Thoracic aorta (tissue), 2 donors: ENCODE measurements around the gene OPN1SW. TPM values are rescaled to one million over a fixed set of nuclear protein-coding genes. Genes with fewer than 3 reads are reported as not detected.

Experiments
- ATAC-seq: fragments of 150-250 bp; one replicate; pipeline ENCODE4 v1.8.0; 2017; ENCODE audit warnings: low read depth; ENCODE audit not compliant: insufficient number of reproducible peaks, low FRiP score
- DNase-seq: peaks from one replicate; pipeline ENCODE4 v3.0.0-alpha.2; 2020; ENCODE audit warnings: low spot score
- H3K27ac ChIP-seq, 2 donors: fragments of 200-600 bp; sonication (generic); 1 replicate in 1 of 2; 2 replicates in 1 of 2; pipeline ENCODE4 v1.5.1; 2016; ENCODE audit warnings: mild to moderate bottlenecking in 2 of 2, moderate library complexity in 2 of 2
- H3K27me3 ChIP-seq: fragments of 200-600 bp; sonication (generic); replicated peaks from 2 replicates; pipeline ENCODE4 v1.6.0; 2016; ENCODE audit warnings: mild to moderate bottlenecking; ENCODE audit not compliant: insufficient read depth
- H3K36me3 ChIP-seq: fragments of 200-600 bp; sonication (generic); one replicate; pipeline ENCODE4 v1.5.1; 2016
- H3K4me1 ChIP-seq, 2 donors: fragments of 200-600 bp; sonication (generic); 1 replicate in 1 of 2; 2 replicates in 1 of 2; pipeline versions ENCODE4 v1.5.1 to v1.6.0; 2016; ENCODE audit warnings: low read depth in 2 of 2, mild to moderate bottlenecking in 1 of 2; ENCODE audit not compliant: control insufficient read depth in 1 of 2
- H3K4me3 ChIP-seq: fragments of 200-600 bp; sonication (generic); 2 replicates; pipeline ENCODE4 v1.5.1; 2016; ENCODE audit warnings: mild to moderate bottlenecking
- H3K9me3 ChIP-seq: fragments of 200-600 bp; sonication (generic); 2 replicates; pipeline ENCODE4 v1.5.1; 2016
- CTCF ChIP-seq: fragments of 200-600 bp; sonication (generic); IDR thresholded peaks from one replicate; pipeline ENCODE4 v1.5.1; 2019; ENCODE audit warnings: antibody characterized with exemption
- total RNA-seq, 2 donors: library from RNA; depleted of rRNA; stranded (reverse); fragments of >200 nt; gene quantifications; one replicate each; pipeline versions ENCODE4 v1.1.0 to v1.2.3, GENCODE V29; 2016

OPN1SW gene
- total RNA-seq, 2 donors from 2014 or later, result not detected

GRCh38 chr7:128807191-128807590, 31.6 kb upstream of the OPN1SW start:
- Histone ChIP-seq H3K36me3 (peaks cover 12% of the 10 kb centered on the region), H3K9me3 (no peaks in the 10 kb centered on the region), H3K4me3 (no peak overlapping the region), H3K4me1 (peaks cover 0 to 7% of the 10 kb centered on the region in 2 donors), H3K27ac (no peak overlapping the region), H3K27me3 (no peaks in the 10 kb centered on the region)
- ATAC-seq (no peak), DNase-seq (no peak)
- no peak for TF ChIP-seq CTCF

GRCh38 chr7:128805225-128805624, 29.6 kb upstream of the OPN1SW start:
- peaks cover 0 to 8% of the 10 kb centered on the region in 2 donors for H3K4me1 ChIP-seq
- ATAC-seq (no peak), DNase-seq (no peak)
- no peaks in the 10 kb centered on the region for H3K9me3 ChIP-seq
- no peaks in the 10 kb centered on the region for H3K27me3 ChIP-seq
- H3K27ac ChIP-seq, result no peak overlapping the region
- H3K4me3 ChIP-seq, result no peak overlapping the region
- no peak for TF ChIP-seq CTCF
- peaks cover 10% of the 10 kb centered on the region for H3K36me3 ChIP-seq

GRCh38 chr7:128804484-128804883, 28.9 kb upstream of the OPN1SW start:
- no peak for DNase-seq
- Histone ChIP-seq H3K27ac (no peak overlapping the region), H3K4me1 (peaks cover 0 to 8% of the 10 kb centered on the region in 2 donors), H3K9me3 (no peaks in the 10 kb centered on the region), H3K27me3 (no peaks in the 10 kb centered on the region), H3K4me3 (no peak overlapping the region), H3K36me3 (peaks cover 7% of the 10 kb centered on the region)
- ATAC-seq, result no peak
- no peak for TF ChIP-seq CTCF

GRCh38 chr7:128801667-128802418, 26.2 kb upstream of the OPN1SW start:
- TF ChIP-seq CTCF, result no peak
- Histone ChIP-seq H3K4me1 (peaks cover 0 to 8% of the 10 kb centered on the region in 2 donors), H3K9me3 (no peaks in the 10 kb centered on the region), H3K27me3 (no peaks in the 10 kb centered on the region), H3K36me3 (peaks cover 7% of the 10 kb centered on the region), H3K27ac (no peak overlapping the region), H3K4me3 (no peak overlapping the region)
- DNase-seq (no peak), ATAC-seq (no peak)

GRCh38 chr7:128801003-128801402, 25.4 kb upstream of the OPN1SW start:
- DNase-seq (no peak), ATAC-seq (no peak)
- Histone ChIP-seq H3K4me3 (no peak overlapping the region), H3K9me3 (no peaks in the 10 kb centered on the region), H3K4me1 (peaks cover 0 to 8% of the 10 kb centered on the region in 2 donors), H3K27me3 (no peaks in the 10 kb centered on the region), H3K27ac (no peak overlapping the region), H3K36me3 (peaks cover under 1% of the 10 kb centered on the region)
- TF ChIP-seq CTCF, result no peak
